Vagina (tissue), 2 donors: ENCODE measurements around the gene MAPKBP1.

Experiments used
- CTCF ChIP-seq, 3 experiments: fragments of 450-650 bp in 2 of 3; fragments of 200-600 bp in 1 of 3; sonication (generic) in 1 of 3; IDR thresholded peaks; one replicate each; pipeline ENCODE4 v1.5.1; 2017 to 2019; ENCODE audit warnings: antibody characterized with exemption in 3 of 3, mild to moderate bottlenecking in 2 of 3, moderate library complexity in 2 of 3
- POLR2A ChIP-seq, 2 donors: fragments of 450-650 bp; IDR thresholded peaks; one replicate each; pipeline ENCODE4 v1.6.1; 2017; ENCODE audit warnings: antibody characterized with exemption in 2 of 2, mild to moderate bottlenecking in 2 of 2, moderate library complexity in 2 of 2

- TF ChIP-seq CTCF (IDR thresholded peaks at IDR 0.05): no peak
- TF ChIP-seq POLR2A (IDR thresholded peaks at IDR 0.05): no peak
These were observed 78.7 kb downstream of the MAPKBP1 start for GRCh38 chr15:41852736-41853590.
